PC-9 (cell line): ENCODE data around the gene MYBPHL. TPM values are rescaled to one million over a fixed set of nuclear protein-coding genes. Genes with fewer than 3 reads are reported as not detected.
A peak's percentile ranks its signal among the peaks of the same experiment; 100 is the strongest.

Experiments
- BruUV-seq: library from RNA; stranded (reverse); fragments of 400-500 nt; replicated peaks from 2 replicates; lab custom pipeline; 2021; lab: Mats Ljungman, UMichigan
- CTCF ChIA-PET: fragments of 300-600 bp; sonication (Branson Sonifier 250); formaldehyde crosslinking; loops from one replicate; lab custom pipeline; 2022; ENCODE audit warnings: antibody characterized with exemption; lab: Charles Lee
- POLR2A ChIA-PET: fragments of 300-600 bp; sonication (Branson Sonifier 250); formaldehyde crosslinking; loops from one replicate; lab custom pipeline; 2022; ENCODE audit warnings: antibody characterized with exemption; ENCODE audit not compliant: unreplicated experiment; lab: Charles Lee
- DNase-seq, 2 experiments: peaks; one replicate each; pipeline versions ENCODE4 v3.0.0 to v3.0.0-alpha.2; 2015 to 2022; ENCODE audit warnings: mixed read lengths in 1 of 2
- H2AFZ ChIP-seq: fragments of 200-600 bp; sonication (generic); 2 replicates; pipeline ENCODE4 v1.8.1; 2017; ENCODE audit warnings: antibody characterized with exemption
- H3F3A ChIP-seq: fragments of 200-600 bp; sonication (generic); 2 replicates; pipeline ENCODE4 v1.8.1; 2017; ENCODE audit warnings: antibody characterized with exemption, mild to moderate bottlenecking, low read depth; ENCODE audit not compliant: insufficient read depth
- H3K27ac ChIP-seq: fragments of 200-600 bp; sonication (generic); 2 replicates; pipeline ENCODE4 v1.6.1; 2016; ENCODE audit warnings: mixed run types
- H3K27me3 ChIP-seq: fragments of 200-600 bp; sonication (generic); 2 replicates; pipeline ENCODE4 v1.6.1; 2016; ENCODE audit warnings: low read depth, mixed run types; ENCODE audit not compliant: insufficient read depth
- H3K36me3 ChIP-seq: fragments of 200-600 bp; sonication (generic); 2 replicates; pipeline ENCODE4 v1.6.1; 2016; ENCODE audit warnings: low read depth, mixed run types
- H3K4me1 ChIP-seq: fragments of 200-600 bp; sonication (generic); replicated peaks from 2 replicates; pipeline ENCODE4 v1.6.1; 2016; ENCODE audit warnings: mixed run types; ENCODE audit not compliant: insufficient read depth
- H3K4me2 ChIP-seq: fragments of 200-600 bp; sonication (generic); 2 replicates; pipeline ENCODE4 v1.6.1; 2017; ENCODE audit warnings: mixed run types
- H3K4me3 ChIP-seq: fragments of 200-600 bp; sonication (generic); 2 replicates; pipeline ENCODE4 v1.6.1; 2016; ENCODE audit warnings: mixed run types
- H3K79me2 ChIP-seq: fragments of 200-600 bp; sonication (generic); 2 replicates; pipeline ENCODE4 v1.6.1; 2017; ENCODE audit warnings: low read depth, mixed run types
- H3K9me2 ChIP-seq: fragments of 200-600 bp; sonication (generic); 2 replicates; pipeline ENCODE4 v1.8.1; 2017; ENCODE audit warnings: mild to moderate bottlenecking; ENCODE audit not compliant: insufficient read depth
- H3K9me3 ChIP-seq: fragments of 200-600 bp; sonication (generic); 2 replicates; pipeline ENCODE4 v1.8.1; 2016; ENCODE audit warnings: low read depth; ENCODE audit not compliant: insufficient read depth
- H4K20me1 ChIP-seq: fragments of 200-600 bp; sonication (generic); 2 replicates; pipeline ENCODE4 v1.8.1; 2017; ENCODE audit not compliant: insufficient read depth
- EZH2 ChIP-seq: fragments of 200-600 bp; sonication (generic); IDR thresholded peaks from 2 replicates; pipeline ENCODE4 v1.8.0; 2017; ENCODE audit warnings: antibody characterized with exemption, low read depth
- intact Hi-C: fragments of 100-400 bp; cut with micrococcal nuclease; formaldehyde crosslinking; loops from one replicate; pipeline ENCODE4 v1.10.0; 2022; ENCODE audit not compliant: unreplicated experiment
- total RNA-seq: library from RNA; stranded (reverse); gene quantifications from 2 replicates; pipeline ENCODE4 v1.2.3, GENCODE V29; 2021
- TF ChIP-seq, protein P1 (sequence below): fragments of 200-600 bp; sonication (generic); conservative IDR thresholded peaks from 2 replicates; pipeline ENCODE4 v1.6.1; 2017; ENCODE audit warnings: mixed run types, antibody characterized with exemption, mild to moderate bottlenecking, moderate library complexity

Gene MYBPHL
- total RNA-seq, 1 experiment from 2014 or later, result not detected

DNA sequence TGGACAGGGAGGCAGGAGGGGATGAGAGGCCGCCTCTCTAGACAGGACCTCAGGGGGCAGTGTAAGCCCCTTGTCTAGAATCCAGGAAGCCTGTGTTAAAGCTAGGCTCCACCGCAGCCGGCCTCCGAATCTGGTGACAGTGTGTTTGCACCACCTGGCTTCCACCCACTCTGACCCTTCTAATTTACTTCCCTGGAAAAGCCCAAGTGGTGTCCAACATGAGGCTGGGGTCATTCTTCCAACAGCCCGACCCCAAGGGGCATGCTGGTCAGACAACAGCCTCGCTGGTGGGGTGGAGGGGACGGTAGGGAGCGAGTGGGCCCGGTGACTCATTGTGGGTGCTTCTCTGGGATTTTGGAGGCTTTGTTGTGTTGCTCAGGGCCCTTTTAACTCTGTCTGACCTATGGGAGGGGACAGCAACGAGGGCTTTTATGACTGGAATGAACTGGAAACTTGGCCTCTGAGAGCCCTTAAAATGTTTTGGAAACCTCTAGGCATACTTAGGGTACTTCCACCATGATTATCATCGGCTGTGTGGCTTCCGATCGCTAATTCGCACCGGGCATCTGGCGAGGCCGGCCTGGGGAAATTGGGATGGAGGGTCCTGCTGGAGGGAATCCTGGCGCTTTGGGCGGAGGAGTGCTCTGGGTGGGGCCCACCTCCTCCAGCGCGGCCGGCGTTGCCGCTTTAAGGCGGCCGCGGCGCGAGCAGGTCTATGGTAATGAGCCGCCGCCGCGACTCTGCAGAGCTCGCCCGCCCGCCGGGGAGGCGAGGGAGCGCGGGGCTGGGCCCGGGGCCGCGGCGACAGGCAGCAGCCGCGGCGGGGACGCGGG is 57.8 kb downstream of the MYBPHL start, which contains the start of gene CELSR2:
CELSR2 (plus strand) TSS at position 743 of the 833 bp plus-strand sequence. CDS start 541 bp downstream, outside the sequence.
- peak within 1 kb of the TSS; percentile 58; the same call in 1 of the 2 replicates for H3K4me3 ChIP-seq
- no peaks in the 10 kb centered on the region for H3K36me3 ChIP-seq
- H3K4me2 ChIP-seq, result peak within 1 kb of the TSS; percentile 88
- H3K79me2 ChIP-seq, result no peaks in the 10 kb centered on the region
- no TSS peak for BruUV-seq
- H3K9me2 ChIP-seq, result no peaks in the 10 kb centered on the region
- ChIA-PET POLR2A (interaction anchor here (0.5 to 1.2 kb wide), 3 partner anchors 8 to 35 kb away, joined by 3 read pairs; partner anchors contain the start of gene SARS1), CTCF (no interaction called here)
- no peaks in the 10 kb centered on the region for H3F3A ChIP-seq
- no peaks in the 10 kb centered on the region for H3K9me3 ChIP-seq
- peaks cover 16% of the 10 kb centered on the region for H3K4me1 ChIP-seq
- no peak within 1 kb of the TSS for H3K27ac ChIP-seq
- H2AFZ ChIP-seq, result peak within 1 kb of the TSS; percentile 70
- intact Hi-C loops, result loop anchor here (1.0 kb wide), 1 partner anchor 9 kb away; no protein-coding TSS in a partner anchor
- no peaks in the 10 kb centered on the region for H4K20me1 ChIP-seq
- TF ChIP-seq, protein P1, sequence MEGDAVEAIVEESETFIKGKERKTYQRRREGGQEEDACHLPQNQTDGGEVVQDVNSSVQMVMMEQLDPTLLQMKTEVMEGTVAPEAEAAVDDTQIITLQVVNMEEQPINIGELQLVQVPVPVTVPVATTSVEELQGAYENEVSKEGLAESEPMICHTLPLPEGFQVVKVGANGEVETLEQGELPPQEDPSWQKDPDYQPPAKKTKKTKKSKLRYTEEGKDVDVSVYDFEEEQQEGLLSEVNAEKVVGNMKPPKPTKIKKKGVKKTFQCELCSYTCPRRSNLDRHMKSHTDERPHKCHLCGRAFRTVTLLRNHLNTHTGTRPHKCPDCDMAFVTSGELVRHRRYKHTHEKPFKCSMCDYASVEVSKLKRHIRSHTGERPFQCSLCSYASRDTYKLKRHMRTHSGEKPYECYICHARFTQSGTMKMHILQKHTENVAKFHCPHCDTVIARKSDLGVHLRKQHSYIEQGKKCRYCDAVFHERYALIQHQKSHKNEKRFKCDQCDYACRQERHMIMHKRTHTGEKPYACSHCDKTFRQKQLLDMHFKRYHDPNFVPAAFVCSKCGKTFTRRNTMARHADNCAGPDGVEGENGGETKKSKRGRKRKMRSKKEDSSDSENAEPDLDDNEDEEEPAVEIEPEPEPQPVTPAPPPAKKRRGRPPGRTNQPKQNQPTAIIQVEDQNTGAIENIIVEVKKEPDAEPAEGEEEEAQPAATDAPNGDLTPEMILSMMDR, result no peak
- no peak for TF ChIP-seq EZH2
- DNase-seq, result peak; percentile 59 to 69
- no peaks in the 10 kb centered on the region for H3K27me3 ChIP-seq

DNA sequence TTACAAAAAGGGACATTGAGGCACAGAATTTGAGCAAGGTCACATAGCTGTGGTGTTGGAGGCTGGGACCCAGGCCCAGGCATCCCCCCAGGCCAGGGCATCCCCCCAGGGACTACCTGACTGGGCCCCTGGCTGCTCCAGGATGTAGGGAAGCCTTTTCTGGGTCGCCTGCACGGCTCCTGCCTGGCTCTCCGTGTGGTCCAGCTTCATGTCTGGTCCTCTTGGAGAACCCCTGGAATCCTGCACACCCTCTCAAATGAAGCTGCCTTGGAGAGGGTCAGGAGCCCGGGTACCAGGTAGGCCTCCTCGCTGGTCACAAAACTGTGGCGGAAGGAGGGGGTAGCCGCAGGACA is 58.4 kb downstream of the MYBPHL start:
- no peak for DNase-seq
- peaks cover 12% of the 10 kb centered on the region for H3K4me1 ChIP-seq
- no peaks in the 10 kb centered on the region for H3K27me3 ChIP-seq
- CTCF ChIA-PET, result no interaction called here
- TF ChIP-seq EZH2, result no peak
- TF ChIP-seq, protein P1, result no peak
- H3K4me3 ChIP-seq, result no peak overlapping the region
- POLR2A ChIA-PET, result no interaction called here
- intact Hi-C loops, result no loop called here
- H3F3A ChIP-seq, result no peaks in the 10 kb centered on the region
- H3K27ac ChIP-seq, result no peak overlapping the region
- no peaks in the 10 kb centered on the region for H3K9me3 ChIP-seq
- no peaks in the 10 kb centered on the region for H3K36me3 ChIP-seq
- H3K79me2 ChIP-seq, result no peaks in the 10 kb centered on the region
- H4K20me1 ChIP-seq, result no peaks in the 10 kb centered on the region
- no peak overlapping the region for H2AFZ ChIP-seq
- no peak overlapping the region for H3K4me2 ChIP-seq
- no TSS peak for BruUV-seq
- H3K9me2 ChIP-seq, result no peaks in the 10 kb centered on the region

DNA sequence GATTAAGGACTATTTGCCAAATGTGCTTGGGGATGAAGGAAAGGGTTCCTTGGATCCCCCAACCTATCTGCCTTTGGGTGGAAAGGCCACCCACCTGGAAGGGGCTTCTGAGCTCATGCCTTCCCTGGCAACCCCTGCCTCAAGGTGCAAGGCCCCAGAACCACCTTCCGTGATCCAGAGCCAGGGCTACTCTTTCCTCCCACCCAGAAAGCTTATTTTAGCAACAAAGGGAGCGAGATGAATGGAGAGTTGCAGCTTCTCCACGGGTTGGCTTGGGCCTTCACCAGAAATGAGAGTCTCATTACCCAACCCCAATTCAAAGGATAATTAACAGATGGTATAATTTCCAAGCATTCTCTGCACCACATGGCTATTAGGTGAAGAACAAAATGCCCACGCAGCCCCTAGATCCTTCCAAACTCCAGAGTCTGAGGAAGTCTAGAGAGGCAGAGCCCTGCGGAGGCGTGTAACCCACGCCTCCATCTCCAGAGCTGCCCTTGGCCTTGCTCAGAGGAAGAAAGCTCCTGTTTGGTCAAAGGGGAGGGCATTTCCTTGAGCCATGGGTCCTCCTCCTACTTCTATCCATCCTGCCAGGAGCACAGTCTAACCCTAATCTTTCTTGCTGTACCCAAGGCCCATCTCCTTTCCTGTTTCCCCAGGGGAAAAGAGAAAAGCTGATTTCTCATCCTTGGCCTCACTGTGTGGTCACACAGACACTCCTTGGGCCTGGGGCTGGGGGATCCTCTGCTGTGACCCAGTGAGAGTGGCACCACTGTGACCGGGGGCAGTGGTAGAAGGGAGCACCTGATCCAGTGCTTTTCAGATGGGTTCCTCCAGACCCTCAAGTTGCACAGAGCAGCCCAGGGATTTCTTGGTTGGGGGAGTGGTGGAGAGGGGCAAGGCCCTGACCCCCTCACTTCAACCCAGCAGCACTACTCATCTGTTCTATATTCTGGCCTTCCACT is 59.1 kb downstream of the MYBPHL start:
- no peaks in the 10 kb centered on the region for H3K27me3 ChIP-seq
- H3K36me3 ChIP-seq, result no peaks in the 10 kb centered on the region
- intact Hi-C loops, result no loop called here
- H3K4me2 ChIP-seq, result no peak overlapping the region
- CTCF ChIA-PET, result interaction anchor here (0.9 kb wide), 1 partner anchor 15 kb away, joined by 3 read pairs; no protein-coding TSS in a partner anchor
- H4K20me1 ChIP-seq, result no peaks in the 10 kb centered on the region
- H3F3A ChIP-seq, result no peaks in the 10 kb centered on the region
- no peak overlapping the region for H2AFZ ChIP-seq
- BruUV-seq, result no TSS peak
- TF ChIP-seq EZH2, result no peak
- TF ChIP-seq, protein P1, result no peak
- no peaks in the 10 kb centered on the region for H3K9me3 ChIP-seq
- H3K27ac ChIP-seq, result no peak overlapping the region
- POLR2A ChIA-PET, result no interaction called here
- no peak overlapping the region for H3K4me3 ChIP-seq
- H3K4me1 ChIP-seq, result peaks cover 12% of the 10 kb centered on the region
- H3K9me2 ChIP-seq, result no peaks in the 10 kb centered on the region
- no peaks in the 10 kb centered on the region for H3K79me2 ChIP-seq
- DNase-seq, result no peak
